Cardiac muscle cell (in vitro differentiated cells and primary cell): Measurements from ENCODE around the gene CDCA5. TPM values are rescaled to one million over a fixed set of nuclear protein-coding genes. Genes with fewer than 3 reads are reported as not detected.

ENCODE experiments used
- DNase-seq, 2 donors: peaks; one replicate each; pipeline versions ENCODE4 v3.0.0 to v3.0.0-alpha.2; 2010 to 2017; ENCODE audit warnings: low read depth in 1 of 2, low spot score in 1 of 2
- H3K27ac ChIP-seq: fragments of 200-600 bp; sonication (generic); 2 replicates; pipeline ENCODE4 v1.5.1; 2016
- H3K27me3 ChIP-seq: fragments of 200-600 bp; sonication (generic); 2 replicates; pipeline ENCODE4 v1.6.0; 2016; ENCODE audit warnings: control low read depth
- H3K36me3 ChIP-seq: fragments of 200-600 bp; sonication (generic); 2 replicates; pipeline ENCODE4 v1.5.1; 2016; ENCODE audit warnings: control low read depth
- H3K4me1 ChIP-seq: fragments of 200-600 bp; sonication (generic); 2 replicates; pipeline ENCODE4 v1.8.1; 2017; ENCODE audit warnings: low read depth, mild to moderate bottlenecking, mixed run types
- H3K4me3 ChIP-seq: fragments of 200-600 bp; sonication (generic); 2 replicates; pipeline ENCODE4 v1.5.1; 2016; ENCODE audit warnings: mild to moderate bottlenecking
- H3K9me3 ChIP-seq: fragments of 200-600 bp; sonication (generic); 2 replicates; pipeline ENCODE4 v1.5.1; 2017; ENCODE audit warnings: low read depth, mild to moderate bottlenecking, control low read depth
- polyA plus RNA-seq: library from polyadenylated mRNA; unstranded; fragments of >200 nt; fragmentation: Nextera tagmentation; extraction: Ambion mirVana; gene quantifications from 2 replicates; pipeline ENCODE4 v1.2.1, GENCODE V29; 2016
- total RNA-seq: library from RNA; depleted of rRNA; stranded (reverse); fragments of >200 nt; gene quantifications from 2 replicates; pipeline ENCODE4 v1.2.3, GENCODE V29; 2016
- TF ChIP-seq, protein P1 (sequence below): IDR thresholded peaks from 2 replicates; pipeline ENCODE4 v1.5.1; 2012; ENCODE audit warnings: low read depth, mild to moderate bottlenecking, low read length

The CDCA5 gene
- total and polyA plus RNA-seq, 2 experiments from 2014 or later = 14.2 to 18.1 TPM

DNA sequence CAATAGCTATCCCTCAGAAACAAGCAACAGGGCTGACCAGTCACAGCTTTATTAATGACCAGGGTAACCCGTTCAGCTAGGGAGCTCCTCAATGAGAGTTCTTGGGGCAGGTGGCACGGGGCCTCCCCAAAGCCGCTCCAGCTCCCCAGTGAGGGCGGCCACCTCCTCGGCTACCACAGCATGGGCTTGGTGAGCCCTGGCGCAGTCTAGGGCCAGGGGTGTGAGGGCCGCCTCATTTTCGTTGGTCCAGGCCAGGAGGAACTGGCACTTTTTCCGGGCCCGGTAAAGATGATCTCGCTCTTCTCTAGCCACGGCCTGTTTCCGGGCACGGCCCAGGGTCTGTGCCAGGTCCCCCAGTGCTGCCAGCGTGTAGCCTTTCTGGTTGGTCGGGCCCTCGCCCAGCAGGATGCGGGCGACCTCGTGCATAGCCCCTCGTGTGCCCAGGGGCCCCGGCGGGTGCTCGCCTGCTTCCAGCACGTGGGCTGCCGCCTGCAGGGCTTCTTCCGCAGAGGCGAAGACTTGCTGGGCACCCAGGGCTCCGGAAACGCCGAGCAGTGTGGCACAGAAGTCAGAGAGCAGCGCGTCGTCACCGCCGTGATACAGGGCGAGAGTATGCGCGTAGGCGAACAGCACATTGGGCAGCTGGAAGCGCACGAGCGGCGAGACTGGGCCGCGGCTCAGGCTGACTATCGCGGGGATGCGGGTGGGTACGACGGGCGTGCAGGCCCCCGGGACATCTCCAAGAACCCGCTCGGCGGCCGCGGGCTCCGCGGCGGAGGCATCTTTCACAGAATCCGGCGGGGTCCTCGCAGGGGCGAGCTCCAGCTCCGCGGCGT is 32.7 kb upstream of the CDCA5 start:
- Histone ChIP-seq H3K36me3 (peaks cover 12% of the 10 kb centered on the region), H3K4me3 (peak overlapping the region; percentile 84), H3K9me3 (no peaks in the 10 kb centered on the region), H3K4me1 (peaks cover 6% of the 10 kb centered on the region), H3K27ac (peak overlapping the region; percentile 63), H3K27me3 (no peaks in the 10 kb centered on the region)
- DNase-seq = peak; percentile 27 to 59
- TF ChIP-seq, protein P1, sequence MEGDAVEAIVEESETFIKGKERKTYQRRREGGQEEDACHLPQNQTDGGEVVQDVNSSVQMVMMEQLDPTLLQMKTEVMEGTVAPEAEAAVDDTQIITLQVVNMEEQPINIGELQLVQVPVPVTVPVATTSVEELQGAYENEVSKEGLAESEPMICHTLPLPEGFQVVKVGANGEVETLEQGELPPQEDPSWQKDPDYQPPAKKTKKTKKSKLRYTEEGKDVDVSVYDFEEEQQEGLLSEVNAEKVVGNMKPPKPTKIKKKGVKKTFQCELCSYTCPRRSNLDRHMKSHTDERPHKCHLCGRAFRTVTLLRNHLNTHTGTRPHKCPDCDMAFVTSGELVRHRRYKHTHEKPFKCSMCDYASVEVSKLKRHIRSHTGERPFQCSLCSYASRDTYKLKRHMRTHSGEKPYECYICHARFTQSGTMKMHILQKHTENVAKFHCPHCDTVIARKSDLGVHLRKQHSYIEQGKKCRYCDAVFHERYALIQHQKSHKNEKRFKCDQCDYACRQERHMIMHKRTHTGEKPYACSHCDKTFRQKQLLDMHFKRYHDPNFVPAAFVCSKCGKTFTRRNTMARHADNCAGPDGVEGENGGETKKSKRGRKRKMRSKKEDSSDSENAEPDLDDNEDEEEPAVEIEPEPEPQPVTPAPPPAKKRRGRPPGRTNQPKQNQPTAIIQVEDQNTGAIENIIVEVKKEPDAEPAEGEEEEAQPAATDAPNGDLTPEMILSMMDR = no peak

DNA sequence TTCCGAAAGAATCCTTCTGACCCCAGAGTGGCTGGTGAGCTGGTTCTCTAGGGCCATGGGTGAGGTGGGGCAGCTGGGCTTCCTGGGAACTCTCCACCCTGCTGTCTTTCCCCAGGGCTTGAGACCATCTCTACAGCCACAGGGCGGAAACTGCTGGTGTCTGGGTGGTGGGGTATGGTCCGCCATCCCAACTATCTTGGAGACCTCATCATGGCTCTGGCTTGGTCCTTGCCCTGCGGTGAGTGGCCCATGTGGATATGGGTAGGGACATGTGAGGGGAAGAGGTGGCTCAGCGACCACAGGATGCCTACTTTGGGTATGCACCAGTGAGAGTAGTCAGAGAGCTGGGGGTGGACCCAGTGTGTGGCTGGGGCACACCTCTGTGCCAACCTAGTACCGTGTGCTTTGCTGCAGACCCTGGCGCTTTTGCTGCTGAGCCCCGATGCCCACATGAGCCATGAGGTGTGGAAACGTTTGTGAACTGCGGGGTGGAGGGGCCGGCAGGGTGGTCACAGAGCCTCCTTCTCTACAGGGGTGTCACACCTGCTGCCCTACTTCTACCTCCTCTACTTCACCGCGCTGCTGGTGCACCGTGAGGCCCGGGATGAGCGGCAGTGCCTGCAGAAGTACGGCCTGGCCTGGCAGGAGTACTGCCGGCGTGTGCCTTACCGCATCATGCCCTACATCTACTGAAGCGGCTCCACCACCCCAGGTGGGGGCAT is 31.7 kb upstream of the CDCA5 start:
- no peak overlapping the region for H3K27ac ChIP-seq

DNA sequence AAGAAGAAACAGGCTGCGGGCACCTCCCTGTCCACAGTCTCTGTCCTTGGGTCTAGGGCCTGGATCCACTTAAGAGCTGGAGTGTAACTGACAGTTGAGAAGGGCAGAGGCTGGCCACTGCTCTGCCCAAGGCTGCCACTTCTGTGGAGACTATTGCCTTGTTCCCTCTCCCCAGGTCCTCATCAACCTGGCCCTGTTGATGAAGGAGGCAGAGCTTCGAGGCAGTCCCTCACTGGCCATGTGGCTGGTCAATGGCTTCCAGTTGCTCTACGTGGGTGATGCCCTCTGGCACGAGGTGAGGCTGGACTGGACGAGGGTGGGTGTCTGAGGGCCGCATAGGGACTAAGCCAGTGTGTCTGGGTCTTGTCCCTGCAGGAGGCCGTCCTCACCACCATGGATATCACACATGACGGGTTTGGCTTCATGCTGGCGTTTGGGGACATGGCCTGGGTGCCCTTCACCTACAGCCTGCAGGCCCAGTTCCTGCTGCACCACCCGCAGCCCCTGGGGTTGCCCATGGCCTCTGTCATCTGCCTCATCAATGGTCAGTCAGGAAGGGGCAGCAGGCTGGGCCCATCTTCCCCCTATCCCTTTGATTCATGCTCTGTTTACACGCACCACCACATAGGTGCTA is 30.8 kb upstream of the CDCA5 start:
- H3K4me1 ChIP-seq = peaks cover 13% of the 10 kb centered on the region
- no peak for DNase-seq
- TF ChIP-seq, protein P1 = no peak

More for the DNA sequence above, 31.7 kb upstream of the CDCA5 start:
- Histone ChIP-seq H3K9me3 (no peaks in the 10 kb centered on the region), H3K27me3 (no peaks in the 10 kb centered on the region), H3K4me3 (no peak overlapping the region), H3K4me1 (peaks cover 12% of the 10 kb centered on the region), H3K36me3 (peaks cover 9% of the 10 kb centered on the region)
- TF ChIP-seq, protein P1 = no peak
- no peak for DNase-seq

DNA sequence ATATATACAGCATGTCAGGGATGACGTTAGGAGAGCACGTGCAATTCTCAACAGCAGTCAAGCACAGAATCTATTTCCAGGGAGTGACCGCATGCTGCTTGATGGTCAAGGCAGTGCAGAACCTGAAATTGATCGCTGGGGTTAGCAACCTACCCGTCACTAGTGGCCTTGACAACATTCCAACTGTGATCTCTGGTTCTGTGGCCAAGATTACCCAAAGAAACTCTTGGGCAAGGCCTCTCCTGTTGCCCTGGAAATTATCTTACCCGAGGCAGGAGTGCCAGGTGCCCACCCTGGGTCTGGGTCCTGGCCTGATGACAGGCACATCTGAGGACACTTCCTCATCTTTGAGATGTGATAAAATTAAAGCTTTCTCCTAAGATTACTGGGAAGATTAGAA is 30.0 kb upstream of the CDCA5 start:
- TF ChIP-seq, protein P1 = no peak
- DNase-seq = no peak
- Histone ChIP-seq H3K36me3 (no peaks in the 10 kb centered on the region), H3K9me3 (no peaks in the 10 kb centered on the region), H3K4me3 (no peak overlapping the region), H3K4me1 (peaks cover 13% of the 10 kb centered on the region), H3K27ac (no peak overlapping the region), H3K27me3 (no peaks in the 10 kb centered on the region)

More for the DNA sequence above, 30.8 kb upstream of the CDCA5 start:
- Histone ChIP-seq H3K9me3 (no peaks in the 10 kb centered on the region), H3K27me3 (no peaks in the 10 kb centered on the region), H3K4me3 (no peak overlapping the region), H3K36me3 (peaks cover under 1% of the 10 kb centered on the region), H3K27ac (no peak overlapping the region)

DNA sequence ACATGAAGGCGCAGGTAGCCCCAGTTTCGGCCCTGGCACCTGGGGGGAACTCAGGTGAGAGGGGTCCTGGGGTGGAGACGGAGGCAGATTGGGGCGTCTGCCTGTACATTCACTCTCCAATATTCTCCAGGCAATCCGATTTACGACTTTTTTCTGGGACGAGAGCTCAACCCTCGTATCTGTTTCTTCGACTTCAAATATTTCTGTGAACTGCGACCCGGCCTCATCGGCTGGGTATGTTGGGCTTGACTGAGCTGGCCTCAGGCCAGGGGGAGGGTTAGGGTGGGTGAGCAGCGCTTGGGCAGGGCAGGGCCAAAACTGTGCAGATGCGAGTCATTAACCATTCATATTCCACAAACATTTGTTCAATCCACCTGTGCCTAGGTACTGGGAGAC is 29.5 kb upstream of the CDCA5 start:
- DNase-seq = no peak
- Histone ChIP-seq H3K36me3 (no peaks in the 10 kb centered on the region), H3K9me3 (no peaks in the 10 kb centered on the region), H3K4me1 (peaks cover 13% of the 10 kb centered on the region), H3K27me3 (no peaks in the 10 kb centered on the region), H3K4me3 (peak overlapping the region; percentile 89), H3K27ac (peak overlapping the region; percentile 71)
- TF ChIP-seq, protein P1 = no peak
